IMR-90 (cell line): ENCODE results near the gene PARD3. TPM values are rescaled to one million over a fixed set of nuclear protein-coding genes. Genes with fewer than 3 reads are reported as not detected.

Experiments used
- ATAC-seq: fragments of 200-7000 bp; cut with Tn5 transposase; 2 replicates; pipeline ENCODE4 v1.9.1; 2020; ENCODE audit warnings: low read depth, mild to moderate bottlenecking, moderate library complexity
- BruUV-seq: library from RNA; stranded (reverse); fragments of 400-500 nt; replicated peaks from 2 replicates; lab custom pipeline; 2021; lab: Mats Ljungman, UMichigan
- CTCF ChIA-PET: fragments of 300-600 bp; formaldehyde crosslinking; extraction: SDS; loops from one replicate; lab custom pipeline; 2021; ENCODE audit warnings: antibody characterized with exemption; lab: Yijun Ruan, JAX
- POLR2A ChIA-PET: fragments of 300-600 bp; sonication (Branson Sonifier 250); formaldehyde crosslinking; loops from one replicate; lab custom pipeline; 2022; ENCODE audit warnings: antibody characterized with exemption; ENCODE audit not compliant: unreplicated experiment; lab: Charles Lee
- DNase-seq: peaks from one replicate; pipeline ENCODE4 v3.0.0; 2013
- H2AFZ ChIP-seq: replicated peaks from 2 replicates; pipeline ENCODE3; 2013; ENCODE audit warnings: low read length, mild to moderate bottlenecking; ENCODE audit not compliant: poor library complexity
- H2AK5ac ChIP-seq: 2 replicates; pipeline ENCODE4 v1.6.1; 2013; ENCODE audit warnings: low read depth, low read length, inconsistent platforms
- H2AK9ac ChIP-seq: replicated peaks from 2 replicates; pipeline ENCODE3; 2013; ENCODE audit warnings: mild to moderate bottlenecking, low read depth, low read length, moderate library complexity; ENCODE audit not compliant: poor library complexity
- H2BK120ac ChIP-seq: 2 replicates; pipeline ENCODE4 v1.6.1; 2013; ENCODE audit warnings: low read depth, low read length, inconsistent platforms
- H2BK15ac ChIP-seq: 3 replicates; pipeline ENCODE4 v1.6.1; 2013; ENCODE audit warnings: low read depth, low read length, inconsistent platforms
- H2BK20ac ChIP-seq: 2 replicates; pipeline ENCODE4 v1.6.1; 2013; ENCODE audit warnings: low read depth, mild to moderate bottlenecking, inconsistent platforms, low read length, moderate library complexity
- H2BK5ac ChIP-seq: 2 replicates; pipeline ENCODE4 v1.6.1; 2013; ENCODE audit warnings: mild to moderate bottlenecking, low read depth, low read length, inconsistent platforms; ENCODE audit not compliant: poor library complexity, severe bottlenecking
- H3K14ac ChIP-seq: replicated peaks from 2 replicates; pipeline ENCODE4 v1.6.1; 2013; ENCODE audit warnings: low read depth, low read length, inconsistent platforms
- H3K18ac ChIP-seq: 2 replicates; pipeline ENCODE4 v1.6.1; 2013; ENCODE audit warnings: low read depth, low read length, control low read depth
- H3K23ac ChIP-seq: 2 replicates; pipeline ENCODE4 v1.6.1; 2013; ENCODE audit warnings: low read depth, low read length, inconsistent platforms
- H3K27ac ChIP-seq: 2 replicates; pipeline ENCODE4 v1.5.1; 2013; ENCODE audit warnings: mild to moderate bottlenecking, control low read depth, low read length; ENCODE audit not compliant: insufficient read depth
- H3K27me3 ChIP-seq: 2 replicates; pipeline ENCODE4 v1.6.1; 2013; ENCODE audit warnings: low read length; ENCODE audit not compliant: control insufficient read depth, insufficient read depth
- H3K36me3 ChIP-seq: 2 replicates; pipeline ENCODE4 v1.6.1; 2013; ENCODE audit warnings: low read length, mixed read lengths; ENCODE audit not compliant: control insufficient read depth, insufficient read depth
- H3K4ac ChIP-seq: 2 replicates; pipeline ENCODE4 v1.6.1; 2013; ENCODE audit warnings: low read depth, low read length, inconsistent platforms
- H3K4me1 ChIP-seq: 2 replicates; pipeline ENCODE4 v1.6.1; 2013; ENCODE audit warnings: low read length, mixed read lengths; ENCODE audit not compliant: control insufficient read depth, insufficient read depth
- H3K4me2 ChIP-seq: 2 replicates; pipeline ENCODE4 v1.6.1; 2013; ENCODE audit warnings: low read depth, mild to moderate bottlenecking, control low read depth, low read length, moderate library complexity
- H3K4me3 ChIP-seq: 2 replicates; pipeline ENCODE4 v1.5.1; 2013; ENCODE audit warnings: low read depth, mild to moderate bottlenecking, control low read depth, low read length, moderate library complexity; ENCODE audit not compliant: insufficient read depth
- H3K56ac ChIP-seq: 2 replicates; pipeline ENCODE4 v1.6.1; 2013; ENCODE audit warnings: low read length, inconsistent platforms; ENCODE audit not compliant: insufficient read depth; ENCODE audit errors: extremely low read depth
- H3K79me1 ChIP-seq, 2 experiments: 2 replicates each; pipeline ENCODE4 v1.6.1; 2013; ENCODE audit warnings: low read length in 2 of 2, inconsistent platforms in 1 of 2, low read depth in 1 of 2
- H3K9ac ChIP-seq: 2 replicates; pipeline ENCODE4 v1.6.1; 2013; ENCODE audit warnings: low read depth, low read length, control low read depth
- H3K9me1 ChIP-seq: 2 replicates; pipeline ENCODE4 v1.6.1; 2013; ENCODE audit warnings: low read length, inconsistent platforms; ENCODE audit not compliant: insufficient read depth
- H3K9me3 ChIP-seq: 2 replicates; pipeline ENCODE4 v1.6.1; 2013; ENCODE audit warnings: low read length; ENCODE audit not compliant: control insufficient read depth, insufficient read depth
- H4K20me1 ChIP-seq: 2 replicates; pipeline ENCODE4 v1.6.1; 2013; ENCODE audit warnings: low read length, inconsistent platforms; ENCODE audit not compliant: insufficient read depth
- H4K5ac ChIP-seq: 2 replicates; pipeline ENCODE4 v1.6.1; 2013; ENCODE audit warnings: mild to moderate bottlenecking, low read depth, low read length, control low read depth
- H4K8ac ChIP-seq, 2 experiments: 2 replicates each; pipeline ENCODE4 v1.6.1; 2013; ENCODE audit warnings: low read depth in 2 of 2, low read length in 2 of 2, control low read depth in 1 of 2, inconsistent platforms in 1 of 2
- H4K91ac ChIP-seq: 2 replicates; pipeline ENCODE4 v1.6.1; 2013; ENCODE audit warnings: low read depth, low read length, inconsistent platforms; ENCODE audit not compliant: insufficient read depth
- FOS ChIP-seq: fragments of 150-350 bp; IDR thresholded peaks from 2 replicates; pipeline ENCODE4 v1.6.1; 2016; ENCODE audit warnings: low read depth, low read length
- dilution Hi-C: fragments of 300-500 bp; cut with HindIII; formaldehyde crosslinking; loops from one replicate; pipeline ENCODE4 v1.14.3; 2018; ENCODE audit warnings: low sequenced_read_pairs; ENCODE audit not compliant: unreplicated experiment
- in situ Hi-C: fragments of 300-500 bp; cut with MboI; formaldehyde crosslinking; loops from 3 replicates; pipeline ENCODE4 v1.14.3; 2019; ENCODE audit warnings: low sequenced_read_pairs, inconsistent platforms, mixed read lengths
- intact Hi-C: fragments of 100-400 bp; cut with micrococcal nuclease; formaldehyde crosslinking; loops from 2 replicates; pipeline ENCODE4 v1.10.0; 2022
- polyA plus RNA-seq, 3 experiments: library from polyadenylated mRNA; depleted of rRNA; stranded (reverse); fragments of >200 nt; gene quantifications; 2 replicates each; pipeline ENCODE4 v1.2.3, GENCODE V29; 2012; ENCODE audit warnings: low replicate concordance in 1 of 3
- total RNA-seq: library from RNA; depleted of rRNA; stranded (reverse); fragments of >200 nt; gene quantifications from 2 replicates; pipeline ENCODE4 v1.2.3, GENCODE V29; 2012

Gene PARD3
- total and polyA plus RNA-seq, 2 of the 4 experiments (the other 2 are of a cell fraction): 14.6 to 37.5 TPM

DNA sequence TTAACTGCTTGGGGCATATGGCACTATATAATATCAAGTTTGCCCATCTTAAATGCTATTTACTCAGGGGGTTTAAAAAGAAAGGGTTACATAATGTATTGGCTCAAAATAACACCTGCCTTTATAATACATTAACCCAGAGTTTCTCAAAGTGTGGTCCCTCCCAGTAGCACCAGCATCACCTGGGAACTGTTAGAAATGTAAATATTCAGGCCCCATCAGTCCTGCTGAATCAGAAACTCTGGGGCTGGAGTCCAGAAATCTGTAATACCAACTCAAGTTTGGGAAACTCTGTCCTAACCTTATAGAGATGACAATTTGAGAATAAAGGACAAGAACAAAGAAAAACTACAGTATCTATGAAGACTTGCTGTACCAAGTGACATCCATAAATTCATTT is 270.7 kb downstream of the PARD3 start:
- Histone ChIP-seq H3K4me3 (no peak overlapping the region), H2AFZ (no peak overlapping the region), H2BK120ac (no peak overlapping the region), H4K5ac (no peak overlapping the region), H2BK5ac (no peak overlapping the region), H3K4ac (no peak overlapping the region), H3K9me3 (no peaks in the 10 kb centered on the region), H3K79me1 (peaks cover 3 to 27% of the 10 kb centered on the region in 2 experiments; a peak in 3 of 4 replicates), H3K9me1 (peaks cover 3% of the 10 kb centered on the region), H3K27ac (no peak overlapping the region), H3K4me2 (no peak overlapping the region), H3K27me3 (no peaks in the 10 kb centered on the region), H3K56ac (no peak overlapping the region), H4K20me1 (no peaks in the 10 kb centered on the region), H4K91ac (no peak overlapping the region), H2BK15ac (no peak overlapping the region), H2BK20ac (no peak overlapping the region), H3K36me3 (no peaks in the 10 kb centered on the region), H3K14ac (no peak overlapping the region), H3K23ac (no peak overlapping the region), H3K4me1 (peaks cover 3% of the 10 kb centered on the region), H4K8ac (no peak overlapping the region), H2AK9ac (no peak overlapping the region), H3K9ac (no peak overlapping the region), H3K18ac (no peak overlapping the region), H2AK5ac (no peak overlapping the region)
- in situ Hi-C loops (no loop called here), dilution Hi-C loops (no loop called here), intact Hi-C loops (no loop called here)
- POLR2A ChIA-PET: no interaction called here
- DNase-seq: no peak
- TF ChIP-seq FOS: no peak
- BruUV-seq: no TSS peak
- no peak for ATAC-seq
- CTCF ChIA-PET: no interaction called here
